HG02610 (cell line): ENCODE data around the gene CACFD1.

Source experiments
- ATAC-seq: cut with Tn5 transposase; IDR thresholded peaks from one replicate; pipeline ENCODE4 v1.9.1; 2021; ENCODE audit warnings: mild to moderate bottlenecking, moderate library complexity; ENCODE audit not compliant: unreplicated experiment

The CACFD1 gene

GRCh38 chr9:133496861-133497842 is 37.4 kb downstream of the CACFD1 start:
- no peak for ATAC-seq

GRCh38 chr9:133499132-133499891 is 39.5 kb downstream of the CACFD1 start:
- ATAC-seq: no peak

GRCh38 chr9:133499892-133500270 is 40.1 kb downstream of the CACFD1 start:
- ATAC-seq: no peak

- ATAC-seq: no peak
These were observed 42.3 kb downstream of the CACFD1 start for GRCh38 chr9:133502112-133502511.

GRCh38 chr9:133505186-133505830 is 45.5 kb downstream of the CACFD1 start:
- no peak for ATAC-seq

GRCh38 chr9:133505901-133506652 is 46.3 kb downstream of the CACFD1 start:
- no peak for ATAC-seq

GRCh38 chr9:133506653-133507038 is 46.9 kb downstream of the CACFD1 start:
- ATAC-seq: no peak

- ATAC-seq: no peak
These were observed 47.6 kb downstream of the CACFD1 start for GRCh38 chr9:133507246-133507965.

GRCh38 chr9:133508046-133508445 is 48.3 kb downstream of the CACFD1 start:
- ATAC-seq: no peak

- ATAC-seq: no peak
These were observed 49.7 kb downstream of the CACFD1 start for GRCh38 chr9:133509179-133510083.

GRCh38 chr9:133510926-133511505 is 51.2 kb downstream of the CACFD1 start:
- no peak for ATAC-seq

GRCh38 chr9:133511607-133512006 is 51.8 kb downstream of the CACFD1 start:
- ATAC-seq: no peak

GRCh38 chr9:133512253-133513213 is 52.8 kb downstream of the CACFD1 start:
- no peak for ATAC-seq

GRCh38 chr9:133513214-133514100 is 53.7 kb downstream of the CACFD1 start:
- no peak for ATAC-seq

- ATAC-seq: no peak
These were observed 54.9 kb downstream of the CACFD1 start for GRCh38 chr9:133514460-133515239.

- no peak for ATAC-seq
These were observed 55.4 kb downstream of the CACFD1 start for GRCh38 chr9:133515240-133515610.
